Tibial nerve (tissue), 4 donors: ENCODE results near the gene PIEZO1.

Experiments
- EP300 ChIP-seq, 2 donors: sonication (generic); formaldehyde crosslinking; IDR thresholded peaks; one replicate each; pipeline ENCODE4 v1.6.1; 2017; ENCODE audit warnings: antibody characterized with exemption in 2 of 2, mild to moderate bottlenecking in 1 of 2
- POLR2A ChIP-seq, 2 donors: fragments of 450-650 bp; IDR thresholded peaks; one replicate each; pipeline ENCODE4 v1.6.1; 2017; ENCODE audit warnings: antibody characterized with exemption in 2 of 2, mild to moderate bottlenecking in 2 of 2, moderate library complexity in 2 of 2
- TF ChIP-seq, protein P1 (sequence below), 5 experiments: fragments of 200-600 bp in 3 of 5; fragments of 450-650 bp in 2 of 5; sonication (generic) in 3 of 5; IDR thresholded peaks; one replicate each; pipeline ENCODE4 v1.5.1; 2016 to 2019; ENCODE audit warnings: antibody characterized with exemption in 5 of 5, mild to moderate bottlenecking in 3 of 5, moderate library complexity in 2 of 5

DNA sequence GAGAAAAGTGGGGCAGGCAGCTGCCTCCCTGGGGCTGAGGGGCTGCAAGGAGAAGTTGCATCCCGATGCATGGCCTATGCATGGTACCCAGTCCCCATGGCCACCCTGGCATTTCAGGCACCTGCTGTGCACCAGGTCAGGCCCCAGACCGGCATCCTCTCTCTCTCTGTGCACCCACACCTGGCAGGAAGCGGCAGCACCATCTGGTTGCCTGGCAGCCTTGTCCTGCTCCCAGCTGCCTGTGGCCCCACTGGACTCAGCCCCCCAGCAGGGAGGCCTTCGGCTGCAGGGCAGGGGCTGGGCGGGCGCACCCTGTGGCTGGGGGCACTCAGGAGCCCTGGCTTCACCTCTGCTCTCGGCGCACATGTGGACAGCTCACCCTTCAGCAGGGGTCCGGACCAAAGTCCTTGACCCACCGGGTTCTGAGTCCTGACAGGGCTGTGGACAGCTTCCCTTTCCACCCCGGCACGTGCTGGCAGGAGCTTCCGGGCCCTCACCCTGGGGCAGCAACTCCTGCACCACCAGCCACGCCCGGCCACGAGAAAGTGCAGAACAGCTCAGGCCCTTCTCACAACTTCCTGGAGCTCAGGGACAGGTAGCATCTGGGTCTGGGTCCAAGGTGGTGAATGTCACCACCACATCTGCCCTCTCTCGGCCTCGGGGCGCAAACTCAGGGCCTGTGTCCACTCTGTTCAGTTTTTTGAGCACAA is 42.0 kb downstream of the PIEZO1 start:
- TF ChIP-seq, protein P1, sequence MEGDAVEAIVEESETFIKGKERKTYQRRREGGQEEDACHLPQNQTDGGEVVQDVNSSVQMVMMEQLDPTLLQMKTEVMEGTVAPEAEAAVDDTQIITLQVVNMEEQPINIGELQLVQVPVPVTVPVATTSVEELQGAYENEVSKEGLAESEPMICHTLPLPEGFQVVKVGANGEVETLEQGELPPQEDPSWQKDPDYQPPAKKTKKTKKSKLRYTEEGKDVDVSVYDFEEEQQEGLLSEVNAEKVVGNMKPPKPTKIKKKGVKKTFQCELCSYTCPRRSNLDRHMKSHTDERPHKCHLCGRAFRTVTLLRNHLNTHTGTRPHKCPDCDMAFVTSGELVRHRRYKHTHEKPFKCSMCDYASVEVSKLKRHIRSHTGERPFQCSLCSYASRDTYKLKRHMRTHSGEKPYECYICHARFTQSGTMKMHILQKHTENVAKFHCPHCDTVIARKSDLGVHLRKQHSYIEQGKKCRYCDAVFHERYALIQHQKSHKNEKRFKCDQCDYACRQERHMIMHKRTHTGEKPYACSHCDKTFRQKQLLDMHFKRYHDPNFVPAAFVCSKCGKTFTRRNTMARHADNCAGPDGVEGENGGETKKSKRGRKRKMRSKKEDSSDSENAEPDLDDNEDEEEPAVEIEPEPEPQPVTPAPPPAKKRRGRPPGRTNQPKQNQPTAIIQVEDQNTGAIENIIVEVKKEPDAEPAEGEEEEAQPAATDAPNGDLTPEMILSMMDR (IDR thresholded peaks at IDR 0.05), result no peak
- TF ChIP-seq POLR2A (IDR thresholded peaks at IDR 0.05) (no peak), EP300 (IDR thresholded peaks at IDR 0.05) (no peak)
